Stomach (tissue), 4 donors: ENCODE measurements around the gene TK1.

Experiments used
- CTCF ChIP-seq, 7 experiments: fragments of 450-650 bp in 4 of 7; fragments of 200-600 bp in 3 of 7; sonication (generic) in 3 of 7; IDR thresholded peaks; one replicate each; pipeline ENCODE4 v1.5.1; 2016 to 2019; ENCODE audit warnings: antibody characterized with exemption in 7 of 7, control low read depth in 2 of 7, mild to moderate bottlenecking in 1 of 7
- EP300 ChIP-seq: sonication (generic); formaldehyde crosslinking; IDR thresholded peaks from one replicate; pipeline ENCODE4 v1.6.1; 2017; ENCODE audit warnings: antibody characterized with exemption
- POLR2A ChIP-seq, 4 donors: fragments of 450-650 bp; IDR thresholded peaks; one replicate each; pipeline ENCODE4 v1.6.1; 2016; ENCODE audit warnings: antibody characterized with exemption in 4 of 4, control low read depth in 2 of 4, mild to moderate bottlenecking in 1 of 4, moderate library complexity in 1 of 4
- POLR2AphosphoS5 ChIP-seq, 3 donors: sonication (generic); formaldehyde crosslinking; IDR thresholded peaks; one replicate each; pipeline ENCODE4 v1.6.1; 2016; ENCODE audit warnings: antibody characterized with exemption in 3 of 3

- TF ChIP-seq CTCF (IDR thresholded peaks at IDR 0.05) (no peak), POLR2A (IDR thresholded peaks at IDR 0.05) (no peak), EP300 (no peak), POLR2AphosphoS5 (IDR thresholded peaks at IDR 0.05) (no peak)
Observed at GRCh38 chr17:78210111-78210510, 23.3 kb upstream of the TK1 start.
